Hepatocyte (in vitro differentiated cells): ENCODE data around the gene ANKFN1.

Experiments used
- CTCF ChIP-seq: fragments of 200-600 bp; sonication (generic); IDR thresholded peaks from 2 replicates; pipeline ENCODE4 v1.5.1; 2016; ENCODE audit warnings: antibody characterized with exemption, mild to moderate bottlenecking; ENCODE audit not compliant: poor library complexity
- EZH2 ChIP-seq: fragments of 200-600 bp; sonication (generic); IDR thresholded peaks from 2 replicates; pipeline ENCODE4 v1.6.1; 2016; ENCODE audit warnings: antibody characterized with exemption, mild to moderate bottlenecking, borderline replicate concordance
- EZH2phosphoT487 ChIP-seq: fragments of 200-600 bp; sonication (generic); IDR thresholded peaks from one replicate; pipeline ENCODE4 v1.6.1; 2018; ENCODE audit warnings: antibody characterized with exemption, mild to moderate bottlenecking, low read depth, moderate library complexity; ENCODE audit not compliant: unreplicated experiment, severe bottlenecking

- TF ChIP-seq CTCF = no peak
- no peak for TF ChIP-seq EZH2
- TF ChIP-seq EZH2phosphoT487 = no peak
Measured at GRCh38 chr17:56160422-56160821, 7.1 kb downstream of the ANKFN1 start.
